WERI-Rb-1 (cell line): ENCODE results near the gene TASP1.

Source experiments
- DNase-seq: peaks from one replicate; pipeline ENCODE4 v3.0.0-alpha.2; 2020
- H3K27ac ChIP-seq: fragments of 250-450 bp; sonication (Bioruptor Pico); 2 replicates; pipeline ENCODE4 v1.5.1; 2020; ENCODE audit warnings: mild to moderate bottlenecking, moderate library complexity
- H3K27me3 ChIP-seq: fragments of 250-450 bp; sonication (Bioruptor Pico); 2 replicates; pipeline ENCODE4 v1.5.1; 2021; ENCODE audit warnings: mild to moderate bottlenecking, low read depth, moderate library complexity; ENCODE audit not compliant: insufficient read depth, severe bottlenecking
- H3K36me3 ChIP-seq: fragments of 250-450 bp; sonication (Bioruptor Pico); 2 replicates; pipeline ENCODE4 v1.5.1; 2020; ENCODE audit warnings: mild to moderate bottlenecking, moderate library complexity
- H3K4me3 ChIP-seq: 2 replicates; pipeline ENCODE4 v1.5.1; 2011; ENCODE audit warnings: low read depth, mild to moderate bottlenecking, control low read depth, low read length
- H3K9me3 ChIP-seq: fragments of 250-450 bp; sonication (Bioruptor Pico); 2 replicates; pipeline ENCODE4 v1.5.1; 2021; ENCODE audit warnings: mild to moderate bottlenecking, moderate library complexity; ENCODE audit not compliant: severe bottlenecking
- TF ChIP-seq, protein P1 (sequence below): IDR thresholded peaks from 2 replicates; pipeline ENCODE4 v1.5.1; 2011; ENCODE audit warnings: low read depth, mild to moderate bottlenecking, control low read depth, inconsistent platforms, low read length

The TASP1 gene

GRCh38 chr20:13426870-13427269, 211.9 kb downstream of the TASP1 start:
- H3K36me3 ChIP-seq, result no peaks in the 10 kb centered on the region
- H3K27ac ChIP-seq, result no peak overlapping the region
- H3K9me3 ChIP-seq, result no peaks in the 10 kb centered on the region
- DNase-seq, result no peak
- H3K4me3 ChIP-seq, result no peak overlapping the region
- TF ChIP-seq, protein P1, sequence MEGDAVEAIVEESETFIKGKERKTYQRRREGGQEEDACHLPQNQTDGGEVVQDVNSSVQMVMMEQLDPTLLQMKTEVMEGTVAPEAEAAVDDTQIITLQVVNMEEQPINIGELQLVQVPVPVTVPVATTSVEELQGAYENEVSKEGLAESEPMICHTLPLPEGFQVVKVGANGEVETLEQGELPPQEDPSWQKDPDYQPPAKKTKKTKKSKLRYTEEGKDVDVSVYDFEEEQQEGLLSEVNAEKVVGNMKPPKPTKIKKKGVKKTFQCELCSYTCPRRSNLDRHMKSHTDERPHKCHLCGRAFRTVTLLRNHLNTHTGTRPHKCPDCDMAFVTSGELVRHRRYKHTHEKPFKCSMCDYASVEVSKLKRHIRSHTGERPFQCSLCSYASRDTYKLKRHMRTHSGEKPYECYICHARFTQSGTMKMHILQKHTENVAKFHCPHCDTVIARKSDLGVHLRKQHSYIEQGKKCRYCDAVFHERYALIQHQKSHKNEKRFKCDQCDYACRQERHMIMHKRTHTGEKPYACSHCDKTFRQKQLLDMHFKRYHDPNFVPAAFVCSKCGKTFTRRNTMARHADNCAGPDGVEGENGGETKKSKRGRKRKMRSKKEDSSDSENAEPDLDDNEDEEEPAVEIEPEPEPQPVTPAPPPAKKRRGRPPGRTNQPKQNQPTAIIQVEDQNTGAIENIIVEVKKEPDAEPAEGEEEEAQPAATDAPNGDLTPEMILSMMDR, result no peak
- no peaks in the 10 kb centered on the region for H3K27me3 ChIP-seq

DNA sequence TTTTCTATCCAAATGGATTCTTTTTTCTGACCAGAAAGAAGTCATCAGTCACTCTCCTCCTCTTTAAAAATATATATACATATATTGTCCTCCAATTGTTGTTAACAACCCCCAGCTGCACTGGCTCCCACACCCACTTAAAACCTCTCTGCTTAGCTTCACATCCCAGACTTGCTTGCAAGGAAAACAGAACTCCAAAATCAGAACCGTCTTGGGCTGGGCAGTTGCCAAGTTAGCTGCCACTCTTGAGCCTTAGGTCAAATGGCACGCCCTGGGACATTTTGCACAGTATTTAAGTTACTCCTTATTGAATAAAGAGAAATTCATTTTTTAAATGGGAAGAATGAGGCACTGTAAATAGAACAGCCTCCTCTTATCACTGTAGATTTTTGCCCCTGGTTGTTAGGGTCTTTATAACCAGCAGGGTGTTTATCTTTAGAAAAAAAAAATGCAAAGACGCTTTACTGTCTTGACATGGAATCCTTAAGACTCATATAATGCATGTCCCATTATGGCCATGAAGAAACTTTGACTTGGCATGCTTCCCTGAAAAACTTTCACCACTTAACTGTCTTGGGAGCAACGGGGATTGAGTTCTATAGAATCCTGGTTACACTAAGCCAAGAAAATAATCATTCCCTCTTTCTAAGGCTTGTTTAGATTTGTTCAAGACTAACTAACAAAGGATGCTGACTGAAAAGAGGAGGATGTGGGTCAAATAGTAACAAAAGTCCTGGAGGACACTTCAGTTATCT, 213.2 kb downstream of the TASP1 start:
- H3K27me3 ChIP-seq, result no peaks in the 10 kb centered on the region
- H3K4me3 ChIP-seq, result no peak overlapping the region
- H3K27ac ChIP-seq, result no peak overlapping the region
- H3K36me3 ChIP-seq, result no peaks in the 10 kb centered on the region
- DNase-seq, result no peak
- no peaks in the 10 kb centered on the region for H3K9me3 ChIP-seq
- TF ChIP-seq, protein P1, result no peak

DNA sequence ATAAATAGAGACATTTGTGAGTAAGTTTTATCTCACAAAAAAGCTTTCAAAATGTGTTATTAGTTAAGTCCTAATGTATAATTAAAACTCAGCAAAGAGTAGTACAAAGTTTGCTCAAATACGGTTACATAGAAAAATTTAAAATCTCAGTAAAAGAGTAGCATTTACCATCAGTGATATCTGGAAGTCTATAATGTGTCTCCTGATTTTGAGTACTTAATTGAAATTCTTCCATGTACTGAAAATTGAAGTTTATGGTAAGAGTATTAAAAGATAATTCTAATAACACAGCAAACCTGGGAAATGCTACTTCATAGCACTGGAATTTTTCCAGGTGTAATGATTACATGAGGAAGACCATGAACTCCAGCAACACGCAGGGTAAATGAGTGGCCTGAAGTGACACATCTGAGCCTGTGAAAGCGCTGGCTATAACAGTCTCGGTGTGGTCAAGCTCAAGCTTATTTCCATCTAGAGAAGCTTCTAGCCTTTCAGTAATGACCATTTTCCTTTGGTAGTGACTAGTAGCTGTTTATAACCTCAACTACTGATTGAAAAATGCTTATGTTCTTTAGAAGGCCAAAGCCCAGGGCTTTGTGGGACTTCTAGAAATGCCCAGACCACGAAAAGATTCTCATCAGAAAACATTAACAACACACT, 214.4 kb downstream of the TASP1 start:
- Histone ChIP-seq H3K4me3 (no peak overlapping the region), H3K27ac (no peak overlapping the region), H3K27me3 (no peaks in the 10 kb centered on the region), H3K36me3 (no peaks in the 10 kb centered on the region), H3K9me3 (no peaks in the 10 kb centered on the region)
- TF ChIP-seq, protein P1, result no peak
- no peak for DNase-seq

DNA sequence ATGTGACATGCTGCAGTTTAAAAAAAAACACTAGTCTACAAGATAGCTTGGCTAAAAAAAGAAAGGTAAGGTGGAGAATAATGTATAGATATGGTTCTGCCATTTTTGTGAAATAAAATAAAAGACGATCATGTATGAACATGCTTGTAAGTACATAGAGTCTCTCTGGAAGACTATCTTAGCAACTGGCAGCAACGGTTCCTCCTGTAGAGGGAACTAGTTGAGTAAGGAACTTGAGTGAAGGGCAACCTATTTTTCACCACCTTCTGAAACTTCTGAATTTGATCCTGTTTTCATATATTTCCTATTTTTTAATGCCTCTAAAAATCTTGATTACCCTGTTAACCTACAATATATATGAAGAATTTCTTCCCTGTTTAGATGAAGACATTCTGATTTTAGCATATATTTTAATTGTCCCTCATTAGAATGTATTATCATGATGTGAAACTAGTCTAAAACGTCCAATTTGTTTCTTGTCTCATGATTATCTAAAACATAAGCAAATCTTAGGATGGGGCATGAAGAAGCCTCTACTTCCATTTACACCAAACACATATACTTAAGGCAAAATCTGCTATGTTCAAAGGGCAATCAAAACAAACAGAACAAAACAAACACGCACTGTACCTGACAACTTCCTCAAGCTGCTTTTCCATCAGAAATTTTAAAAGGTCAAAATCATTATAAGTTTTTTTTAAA, 215.1 kb downstream of the TASP1 start:
- TF ChIP-seq, protein P1, result no peak
- H3K27ac ChIP-seq, result no peak overlapping the region
- no peaks in the 10 kb centered on the region for H3K9me3 ChIP-seq
- no peak overlapping the region for H3K4me3 ChIP-seq
- no peaks in the 10 kb centered on the region for H3K27me3 ChIP-seq
- no peak for DNase-seq
- no peaks in the 10 kb centered on the region for H3K36me3 ChIP-seq

DNA sequence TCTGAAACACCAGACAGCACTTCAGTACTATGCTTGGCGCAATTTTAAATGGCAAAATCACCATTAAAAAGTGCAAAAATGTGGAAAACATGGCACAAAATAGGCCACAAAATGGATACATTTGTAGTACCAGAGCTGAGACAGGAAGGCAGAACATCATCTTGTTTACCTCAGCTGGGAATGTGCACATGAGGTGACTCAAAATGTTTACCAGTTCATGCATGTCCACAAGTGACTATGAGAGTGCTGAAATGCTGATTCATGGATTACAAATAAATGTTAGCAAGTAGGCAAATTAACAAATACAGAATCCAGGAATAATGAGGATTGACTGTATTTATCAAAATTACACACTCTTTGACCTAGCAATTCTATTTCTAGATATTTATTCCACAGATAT, 216.1 kb downstream of the TASP1 start:
- H3K4me3 ChIP-seq, result no peak overlapping the region
- no peak for DNase-seq
- TF ChIP-seq, protein P1, result no peak
- H3K27me3 ChIP-seq, result no peaks in the 10 kb centered on the region
- no peaks in the 10 kb centered on the region for H3K36me3 ChIP-seq
- H3K27ac ChIP-seq, result no peak overlapping the region
- H3K9me3 ChIP-seq, result no peaks in the 10 kb centered on the region
